ENCODE data around the gene ZMAT2. TPM values are rescaled to one million over a fixed set of nuclear protein-coding genes. Genes with fewer than 3 reads are reported as not detected.

Gene ZMAT2, protein sequence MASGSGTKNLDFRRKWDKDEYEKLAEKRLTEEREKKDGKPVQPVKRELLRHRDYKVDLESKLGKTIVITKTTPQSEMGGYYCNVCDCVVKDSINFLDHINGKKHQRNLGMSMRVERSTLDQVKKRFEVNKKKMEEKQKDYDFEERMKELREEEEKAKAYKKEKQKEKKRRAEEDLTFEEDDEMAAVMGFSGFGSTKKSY
- total RNA-seq (2022; extraction: Qiagen RNA extraction): 77.3 to 107 TPM (median 81.6 TPM) in 5 replicates

GRCh38 chr5:140700177-140701144, at the start of gene ZMAT2:
Gene ZMAT2, plus strand, starts transcription at chr5:140700447. Its CDS starts 14 bp downstream, at chr5:140700461.

DNA sequence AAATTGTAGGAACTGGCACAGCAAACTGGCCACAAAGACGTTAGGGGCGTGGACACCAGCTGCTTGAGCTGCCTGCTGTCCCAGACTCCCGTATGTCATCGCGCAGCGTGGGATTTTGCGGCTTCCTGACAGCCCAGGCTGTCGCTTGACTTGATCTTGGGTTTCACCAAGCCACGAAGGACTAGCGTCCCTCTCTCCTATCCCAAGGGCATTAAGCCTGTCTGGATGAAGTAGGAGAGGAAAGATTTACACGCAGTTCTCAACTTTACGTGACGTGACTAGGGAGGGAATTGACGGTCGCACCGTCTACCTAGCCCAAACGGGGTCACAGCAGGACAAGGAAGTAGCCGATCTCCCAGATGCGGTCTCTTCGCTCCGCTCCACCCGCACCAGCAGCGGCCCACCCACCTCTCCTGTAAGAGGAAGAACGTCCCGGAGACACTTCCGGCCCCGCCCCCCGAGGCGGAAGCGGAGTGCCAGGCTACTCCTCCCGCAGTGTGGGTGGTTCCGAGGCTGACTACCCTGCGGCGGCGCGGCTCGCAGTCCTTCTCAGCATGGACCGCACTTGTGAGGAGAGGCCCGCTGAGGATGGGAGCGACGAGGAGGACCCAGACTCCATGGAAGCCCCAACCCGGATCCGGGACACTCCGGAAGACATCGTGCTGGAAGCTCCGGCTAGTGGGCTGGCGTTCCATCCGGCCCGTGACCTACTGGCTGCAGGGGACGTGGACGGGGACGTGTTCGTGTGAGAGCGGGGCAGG, 35.7 kb upstream of the ZMAT2 start, which contains the start of gene WDR55:
Gene WDR55, plus strand, starts transcription at position 546 of the 761 bp plus-strand sequence. Its CDS starts 9 bp downstream, at position 555.

GRCh38 chr5:140673187-140673976, 26.9 kb upstream of the ZMAT2 start, which contains the start of gene DND1:
Gene DND1, minus strand, starts transcription at chr5:140673576. Its CDS starts 34 bp downstream, at chr5:140673542.

GRCh38 chr5:140690941-140691924, 9.0 kb upstream of the ZMAT2 start, which contains the start of the genes HARS1 and HARS2:
Gene HARS1, minus strand, starts transcription at chr5:140691370. Its CDS starts 66 bp downstream, at chr5:140691304.
Gene HARS2, plus strand, starts transcription at chr5:140691455. Its CDS starts 194 bp downstream, at chr5:140691649.

Other genes starting within 250 kb of the ZMAT2 start
- 1.4 to 3.2 TPM (median 2.3 TPM) in 5 replicates for gene EIF4EBP3, start 152.8 kb upstream of the ZMAT2 start, total RNA-seq (2022; extraction: Qiagen RNA extraction)
- gene SRA1, start 143.0 kb upstream of the ZMAT2 start, total RNA-seq (2022; extraction: Qiagen RNA extraction): 36.5 to 50.1 TPM (median 40.3 TPM) in 5 replicates
- 3.6 to 7.1 TPM (median 5.5 TPM) in 5 replicates for gene APBB3, start 135.8 kb upstream of the ZMAT2 start, total RNA-seq (2022; extraction: Qiagen RNA extraction)
- gene SLC35A4, start 135.6 kb upstream of the ZMAT2 start, total RNA-seq (2022; extraction: Qiagen RNA extraction): 75.7 to 87.0 TPM (median 80.0 TPM) in 5 replicates
- 3.2 to 4.2 TPM (median 4.0 TPM) in 5 replicates for gene CD14, start 67.3 kb upstream of the ZMAT2 start, total RNA-seq (2022; extraction: Qiagen RNA extraction)
- gene TMCO6, start 61.0 kb upstream of the ZMAT2 start, total RNA-seq (2022; extraction: Qiagen RNA extraction): 10.6 to 14.5 TPM (median 12.3 TPM) in 5 replicates
- 100 to 127 TPM (median 113 TPM) in 5 replicates for gene NDUFA2, start 52.8 kb upstream of the ZMAT2 start, total RNA-seq (2022; extraction: Qiagen RNA extraction)
- 84.1 to 119 TPM (median 90.9 TPM) in 5 replicates for gene IK, start 52.6 kb upstream of the ZMAT2 start, total RNA-seq (2022; extraction: Qiagen RNA extraction)
- gene WDR55, start 35.5 kb upstream of the ZMAT2 start, total RNA-seq (2022; extraction: Qiagen RNA extraction): 27.3 to 29.3 TPM (median 27.7 TPM) in 5 replicates
- 0.42 to 0.92 TPM (median 0.60 TPM) in 5 replicates for gene DND1, start 26.9 kb upstream of the ZMAT2 start, total RNA-seq (2022; extraction: Qiagen RNA extraction)
- gene HARS1, start 9.1 kb upstream of the ZMAT2 start, total RNA-seq (2022; extraction: Qiagen RNA extraction): 71.6 to 81.2 TPM (median 75.8 TPM) in 5 replicates
- gene HARS2, start 9.0 kb upstream of the ZMAT2 start, total RNA-seq (2022; extraction: Qiagen RNA extraction): 34.5 to 42.0 TPM (median 36.8 TPM) in 5 replicates
- 0.14 to 0.26 TPM (median 0.22 TPM) in 5 replicates for gene PCDHA1, start 85.7 kb downstream of the ZMAT2 start, total RNA-seq (2022; extraction: Qiagen RNA extraction)
- 0.02 to 0.09 TPM (median 0.06 TPM) in 5 replicates for gene PCDHA2, start 94.4 kb downstream of the ZMAT2 start, total RNA-seq (2022; extraction: Qiagen RNA extraction)
- 0.82 to 1.0 TPM (median 0.93 TPM) in 5 replicates for gene PCDHA3, start 100.6 kb downstream of the ZMAT2 start, total RNA-seq (2022; extraction: Qiagen RNA extraction)
- gene PCDHA4, start 106.6 kb downstream of the ZMAT2 start, total RNA-seq (2022; extraction: Qiagen RNA extraction): 1.5 to 2.0 TPM (median 1.8 TPM) in 5 replicates
- gene PCDHA5, start 121.2 kb downstream of the ZMAT2 start, total RNA-seq (2022; extraction: Qiagen RNA extraction): 0.60 to 0.89 TPM (median 0.70 TPM) in 5 replicates
- gene PCDHA6, start 127.5 kb downstream of the ZMAT2 start, total RNA-seq (2022; extraction: Qiagen RNA extraction): 0.03 to 0.07 TPM (median 0.07 TPM) in 5 replicates
- 0.06 to 0.12 TPM (median 0.08 TPM) in 5 replicates for gene PCDHA7, start 133.8 kb downstream of the ZMAT2 start, total RNA-seq (2022; extraction: Qiagen RNA extraction)
- gene PCDHA8, start 140.7 kb downstream of the ZMAT2 start, total RNA-seq (2022; extraction: Qiagen RNA extraction): 0.02 to 0.09 TPM (median 0.07 TPM) in 5 replicates
- 0.01 TPM in 2 of 5 replicates, not detected in the others for gene PCDHA9, start 147.9 kb downstream of the ZMAT2 start, total RNA-seq (2022; extraction: Qiagen RNA extraction)
- 0.01 to 0.02 TPM (median 0.01 TPM) in 3 of 5 replicates, not detected in the others for gene PCDHA10, start 155.4 kb downstream of the ZMAT2 start, total RNA-seq (2022; extraction: Qiagen RNA extraction)
- 0.04 to 0.24 TPM (median 0.08 TPM) in 5 replicates for gene PCDHA11, start 168.5 kb downstream of the ZMAT2 start, total RNA-seq (2022; extraction: Qiagen RNA extraction)
- gene PCDHA12, start 174.9 kb downstream of the ZMAT2 start, total RNA-seq (2022; extraction: Qiagen RNA extraction): 3.0 to 3.2 TPM (median 3.1 TPM) in 5 replicates
- gene PCDHA13, start 181.7 kb downstream of the ZMAT2 start, total RNA-seq (2022; extraction: Qiagen RNA extraction): 0.03 to 0.06 TPM (median 0.05 TPM) in 5 replicates
- 1.7 to 2.2 TPM (median 1.9 TPM) in 5 replicates for gene PCDHAC1, start 225.9 kb downstream of the ZMAT2 start, total RNA-seq (2022; extraction: Qiagen RNA extraction)